NAMALWA (cell line): ENCODE results near the gene EXTL2.
"Not testable (repeated sequence)": the region's sequence is repeated elsewhere in the genome, so short reads cannot be mapped to it uniquely, and the experiment has no call there.

Experiments used
- DNase-seq: peaks from one replicate; pipeline ENCODE4 v3.0.0-alpha.2; 2015; ENCODE audit warnings: low spot score

EXTL2 gene

DNA sequence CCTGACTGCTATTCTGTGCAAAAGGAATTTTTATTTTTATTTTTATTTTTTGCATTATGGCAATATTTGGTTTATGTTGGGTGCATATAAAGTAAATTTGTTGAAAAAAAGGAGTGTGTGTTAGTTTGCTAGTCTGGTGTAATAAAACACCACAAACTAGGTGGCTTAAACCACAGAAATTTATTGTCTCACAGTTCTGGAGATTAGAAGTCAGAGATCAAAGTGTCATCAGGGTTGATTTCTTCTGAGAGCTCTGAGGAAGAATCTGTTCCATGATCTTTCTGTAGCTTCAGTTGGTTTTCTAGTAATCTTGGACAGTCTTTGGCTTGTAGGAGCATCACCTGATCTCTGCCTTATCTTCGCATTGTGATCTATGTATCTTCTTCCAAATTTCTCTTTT, 7.7 kb upstream of the EXTL2 start:
- no peak for DNase-seq

DNA sequence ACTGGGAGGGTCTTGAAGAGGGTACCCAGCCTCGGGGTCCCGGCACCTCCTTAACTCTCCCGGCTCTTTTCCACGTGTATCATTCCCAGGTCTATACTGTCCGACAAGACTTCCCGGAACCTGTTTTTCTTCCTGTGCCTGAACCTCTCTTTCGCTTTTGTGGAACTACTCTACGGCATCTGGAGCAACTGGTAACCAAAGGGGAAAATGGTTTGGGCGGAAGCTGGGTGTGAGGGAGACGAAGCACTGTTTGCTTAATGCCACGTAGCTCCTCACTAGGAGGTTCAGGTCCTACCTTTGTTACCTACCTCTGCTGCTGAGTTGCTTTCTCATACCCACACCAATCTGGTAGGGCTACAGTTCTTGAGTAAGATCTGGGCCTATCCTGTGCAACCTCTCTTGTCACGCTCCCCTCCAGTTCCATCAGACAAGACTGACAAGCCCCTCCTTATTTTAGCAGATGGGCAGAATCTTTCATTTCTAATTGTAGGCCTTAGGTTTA, 1.9 kb upstream of the EXTL2 start:
- peak; percentile 87 for DNase-seq

DNA sequence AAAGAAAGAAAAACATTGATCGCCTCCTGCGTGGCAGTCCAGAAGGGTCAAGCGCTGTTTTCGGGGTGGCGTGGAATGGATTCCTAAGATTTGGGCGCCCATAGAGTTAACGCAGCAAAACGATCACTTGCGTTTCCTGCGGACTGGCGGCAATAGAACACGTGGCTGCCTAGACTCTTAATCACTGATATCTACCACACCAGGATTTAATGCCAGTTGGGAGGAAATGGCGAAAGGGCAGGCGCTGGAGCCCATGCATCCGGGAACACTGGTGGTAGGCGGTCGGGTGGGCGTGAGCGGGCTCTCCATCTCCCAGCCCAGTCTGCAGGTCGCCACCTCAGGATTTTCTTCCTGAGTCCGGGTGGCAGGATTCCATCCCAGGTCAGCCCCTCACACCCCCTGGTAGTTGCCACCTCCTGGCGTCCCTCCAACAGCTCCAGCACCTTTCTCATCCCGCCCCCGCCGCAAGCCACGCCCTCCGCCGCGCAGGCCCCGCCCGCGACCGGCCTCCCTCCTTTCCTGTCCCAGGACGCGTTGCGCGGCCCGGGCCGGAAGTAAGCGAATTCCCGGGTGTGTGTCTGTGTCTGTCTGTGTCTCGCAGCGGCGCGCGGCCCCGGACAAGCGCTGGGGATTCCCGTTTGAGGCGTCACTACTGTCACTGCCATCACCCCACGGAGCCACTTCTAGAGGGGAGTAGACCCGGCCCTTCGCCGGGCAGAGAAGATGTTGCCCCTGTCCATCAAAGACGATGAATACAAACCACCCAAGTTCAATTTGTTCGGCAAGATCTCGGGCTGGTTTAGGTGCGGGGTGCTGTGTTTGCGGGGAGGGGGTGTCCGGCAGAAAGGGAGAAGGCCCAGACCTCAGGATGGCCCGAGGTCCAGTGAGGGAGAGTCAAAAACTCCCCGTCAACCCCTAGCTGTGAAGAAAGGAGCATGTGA, 1.2 kb upstream of the EXTL2 start, which contains the start of gene SLC30A7:
Gene SLC30A7 (plus strand): TSS at position 551 of the 941 bp plus-strand sequence. CDS start 173 bp downstream, at position 724.
- DNase-seq, result peak; percentile 90

DNA sequence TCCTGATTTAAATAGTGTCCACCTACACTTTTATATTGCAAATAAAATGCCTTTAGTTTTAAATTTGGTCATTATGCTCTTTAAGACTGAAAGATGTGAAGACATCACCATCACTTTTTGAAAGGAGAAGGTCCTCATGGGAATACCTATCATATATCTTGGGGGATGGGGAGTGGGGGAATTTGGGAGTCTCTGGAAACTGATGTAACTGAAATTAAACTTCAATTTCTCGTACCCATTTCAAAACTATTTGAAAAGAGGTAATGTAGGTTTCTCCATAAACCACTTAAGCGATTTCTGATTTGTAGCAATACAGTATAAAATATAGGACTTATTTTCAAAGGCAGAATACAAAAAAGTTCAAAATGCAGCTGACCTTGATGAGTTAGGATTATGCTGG, 924 bp downstream of the EXTL2 start:
- DNase-seq, result no peak

DNA sequence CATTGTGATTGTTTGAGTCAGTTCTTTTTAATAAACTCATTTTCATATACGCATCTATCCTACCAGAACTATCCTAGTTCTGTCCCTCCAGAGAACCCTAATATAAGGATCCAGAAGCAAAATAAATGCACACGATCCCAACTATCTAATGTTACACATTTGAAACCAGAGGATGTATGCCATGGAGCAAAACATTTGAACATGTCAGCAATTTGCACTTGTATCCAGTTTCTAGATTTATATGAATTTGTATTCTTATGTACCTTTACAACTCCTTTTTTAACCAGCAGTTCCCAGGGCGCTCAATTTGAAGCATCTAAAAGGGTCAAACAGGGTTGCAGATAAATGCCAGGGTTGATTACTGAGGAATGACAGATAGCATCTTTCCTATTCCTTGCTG, 2.1 kb downstream of the EXTL2 start:
- no peak for DNase-seq

DNA sequence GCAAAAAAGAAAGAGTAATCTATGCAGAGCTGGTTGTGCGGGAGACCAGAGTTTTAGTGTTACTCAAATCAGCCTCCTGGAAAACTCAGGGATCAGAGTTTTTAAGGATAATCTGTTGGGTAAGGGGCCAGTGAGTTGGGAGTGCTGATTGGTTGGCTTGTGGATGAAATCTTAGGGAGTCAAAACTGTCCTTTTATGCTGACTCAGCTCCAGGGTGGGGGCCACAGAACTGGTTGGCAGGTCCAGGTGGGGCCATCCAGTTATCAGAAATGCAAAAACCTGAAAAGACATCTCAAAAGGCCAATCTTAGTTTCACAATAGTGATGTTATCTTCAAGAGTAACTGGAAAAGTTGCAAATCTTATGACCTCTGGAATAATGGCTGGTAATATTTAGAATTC, 3.3 kb downstream of the EXTL2 start:
- no peak for DNase-seq

DNA sequence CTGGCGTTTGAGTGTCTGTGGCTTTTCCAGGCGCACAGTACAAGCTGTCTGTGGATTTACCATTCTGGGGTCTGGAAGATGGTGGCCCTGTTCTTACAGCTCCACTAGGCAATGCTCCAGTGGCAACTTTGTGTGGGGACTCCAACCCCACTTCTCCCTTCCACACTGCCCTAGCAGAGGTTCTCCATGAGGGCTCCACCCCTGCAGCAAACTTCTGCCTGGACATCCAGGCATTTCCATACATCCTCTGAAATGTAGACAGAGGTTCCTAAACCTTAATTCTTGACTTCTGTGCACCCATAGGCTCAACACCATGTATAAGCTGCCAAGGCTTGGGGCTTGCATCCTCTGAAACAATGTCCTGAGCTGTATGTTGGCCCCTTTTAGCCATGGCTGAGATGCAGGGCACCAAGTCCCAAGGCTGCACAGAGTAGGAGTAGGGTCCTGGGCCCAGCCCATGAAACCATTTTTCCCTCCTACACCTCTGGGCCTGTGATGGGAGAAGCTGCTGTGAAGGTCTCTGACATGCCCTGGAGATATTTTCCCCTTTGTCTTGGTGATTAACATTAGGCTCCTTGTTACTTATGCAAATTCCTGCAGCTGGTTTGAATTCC, 4.7 kb downstream of the EXTL2 start:
- DNase-seq, result not testable (repeated sequence)

DNA sequence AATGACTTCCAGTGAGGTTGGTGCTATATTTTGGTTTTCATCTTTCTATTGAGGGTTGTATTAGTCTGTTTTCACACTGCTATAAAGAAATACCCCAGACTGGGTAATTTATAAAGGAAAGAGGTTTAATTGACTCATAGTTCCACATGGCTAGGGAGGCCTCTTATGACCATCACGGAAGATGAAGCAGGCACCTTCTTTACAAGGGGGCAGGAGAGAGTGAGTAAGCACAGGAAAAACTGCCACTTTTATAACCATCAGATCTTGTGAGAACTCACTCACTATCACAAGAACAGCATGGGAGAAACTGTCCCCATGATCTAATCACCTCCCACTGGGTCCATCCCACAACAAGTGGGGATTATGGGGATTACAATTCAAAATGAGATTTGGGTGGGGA, 5.6 kb downstream of the EXTL2 start:
- DNase-seq, result not testable (repeated sequence)

DNA sequence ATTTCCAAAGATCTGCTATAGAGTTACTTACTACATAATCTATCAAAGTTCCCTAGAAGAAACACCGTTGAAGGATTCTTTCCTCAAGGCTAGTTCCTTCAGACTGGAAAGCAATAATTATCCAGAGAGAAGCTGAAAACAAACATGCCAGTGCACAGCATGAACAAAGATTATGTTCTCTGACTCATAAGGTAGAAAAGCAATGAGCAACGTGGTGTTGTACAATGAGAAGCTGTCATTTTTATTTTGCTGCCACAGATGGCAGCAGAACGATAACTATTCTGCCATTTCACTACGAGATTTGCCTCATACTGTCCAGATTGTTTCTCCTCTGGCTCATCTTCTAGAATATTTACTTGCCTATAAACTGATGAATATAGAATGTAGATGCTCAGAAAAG, 10.7 kb downstream of the EXTL2 start:
- no peak for DNase-seq

DNA sequence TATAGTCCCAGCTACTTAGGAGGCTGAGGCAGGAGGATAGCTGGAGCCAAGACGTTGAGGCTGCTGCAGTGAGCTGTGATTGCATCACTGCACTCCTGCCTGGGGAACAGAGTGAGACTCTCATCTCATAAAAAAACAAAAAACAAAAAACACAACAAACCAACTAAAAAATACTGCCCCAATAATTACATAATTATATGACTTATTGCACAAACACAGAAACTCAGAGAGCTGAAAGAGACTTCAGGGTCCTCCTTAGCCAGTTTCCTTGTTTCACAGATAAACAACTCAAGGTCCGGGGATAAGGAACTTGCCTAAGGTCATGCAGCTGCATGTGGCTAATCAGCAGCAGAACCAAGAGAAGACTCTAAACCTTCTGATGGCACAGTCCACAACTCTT, 11.9 kb downstream of the EXTL2 start:
- no peak for DNase-seq

DNA sequence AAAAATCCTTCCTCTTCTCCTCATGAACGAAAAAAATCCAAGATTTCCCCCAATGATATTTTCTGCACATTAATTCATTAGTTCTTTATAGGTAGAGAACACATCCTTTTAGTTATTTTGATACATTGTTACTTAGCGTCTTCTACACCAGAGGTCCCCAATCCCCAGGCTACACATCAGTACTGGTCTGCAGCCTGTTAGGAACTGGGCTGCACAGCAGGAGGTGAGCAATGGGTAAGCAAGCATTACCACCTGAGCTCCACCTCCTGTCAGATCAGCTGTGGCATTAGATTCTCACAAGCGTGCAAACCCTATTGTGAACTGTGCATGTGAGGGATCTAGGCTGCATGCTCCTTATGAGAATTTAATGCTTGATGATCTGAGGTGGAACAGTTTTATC, 13.0 kb downstream of the EXTL2 start:
- DNase-seq, result no peak

DNA sequence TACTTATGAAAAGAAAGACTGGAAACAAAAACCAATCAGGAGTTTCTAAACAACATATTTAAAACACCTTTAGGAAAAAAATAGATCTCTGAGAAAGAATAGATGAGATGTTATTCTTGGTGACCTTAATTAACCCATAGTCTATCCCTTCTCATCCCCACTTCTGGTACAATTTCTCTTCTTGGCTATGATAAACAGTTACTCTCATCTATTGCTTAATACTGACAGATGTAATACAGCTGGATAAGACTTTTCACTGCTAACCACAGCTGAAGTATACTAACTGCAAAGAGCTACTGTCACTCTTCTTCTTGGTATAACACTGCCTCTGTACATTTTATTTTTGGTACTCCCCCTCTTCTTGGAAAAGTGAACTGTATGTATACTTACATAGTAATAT, 15.2 kb downstream of the EXTL2 start:
- no peak for DNase-seq

DNA sequence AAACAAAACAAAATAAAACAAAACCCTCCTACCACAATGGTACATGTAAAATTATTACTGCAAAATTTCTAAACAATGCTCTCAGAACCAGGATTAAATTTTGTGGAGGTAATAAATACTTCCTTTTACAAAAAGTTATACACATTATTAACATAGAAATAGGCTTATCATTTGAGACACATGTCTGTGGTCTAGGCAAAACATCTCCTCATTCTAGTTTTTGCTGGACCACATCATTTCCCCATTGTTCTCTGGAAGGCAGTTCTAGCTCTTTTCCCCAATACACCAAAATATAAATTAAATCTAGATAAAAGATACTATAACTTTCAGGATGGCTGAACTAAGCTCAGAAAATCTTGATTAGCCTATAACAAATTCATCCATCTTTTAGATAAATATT, 18.4 kb downstream of the EXTL2 start:
- no peak for DNase-seq

DNA sequence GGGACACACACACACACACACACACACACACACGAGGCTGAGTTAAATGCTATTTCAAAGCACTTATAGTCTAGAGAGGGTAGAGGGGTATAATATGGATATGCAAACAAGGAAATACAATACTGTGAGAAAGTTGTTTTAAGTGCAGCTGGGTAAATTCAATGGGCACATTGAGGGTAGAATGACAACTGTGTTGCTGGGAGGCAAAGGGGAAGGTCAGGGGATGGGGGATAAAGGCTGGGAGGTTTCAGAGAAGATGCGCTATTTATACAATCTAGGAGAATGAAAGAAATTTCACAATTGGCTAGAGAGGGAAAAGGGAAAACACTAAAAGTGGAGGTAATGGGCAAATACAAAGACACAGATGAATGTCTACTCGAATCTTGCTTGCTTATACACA, 19.4 kb downstream of the EXTL2 start:
- DNase-seq, result no peak

DNA sequence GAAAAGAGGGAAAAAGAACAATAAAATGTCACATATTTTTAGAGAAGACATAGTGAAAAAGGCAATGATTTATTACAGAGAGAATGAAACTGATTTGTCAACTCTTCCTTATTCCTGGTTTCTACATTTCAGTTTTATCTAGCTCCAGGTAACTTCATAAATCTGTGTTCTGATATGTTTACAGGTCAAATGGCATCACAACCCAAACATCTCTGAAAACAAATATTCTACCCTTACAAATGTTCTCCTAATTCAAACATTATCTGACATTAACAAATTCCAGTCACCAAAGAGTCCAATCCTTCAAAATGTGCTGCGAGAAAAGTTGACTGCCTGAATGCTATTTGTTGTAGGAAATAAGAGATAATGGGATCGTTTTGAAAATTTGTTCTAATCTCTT, 20.2 kb downstream of the EXTL2 start:
- DNase-seq, result no peak

DNA sequence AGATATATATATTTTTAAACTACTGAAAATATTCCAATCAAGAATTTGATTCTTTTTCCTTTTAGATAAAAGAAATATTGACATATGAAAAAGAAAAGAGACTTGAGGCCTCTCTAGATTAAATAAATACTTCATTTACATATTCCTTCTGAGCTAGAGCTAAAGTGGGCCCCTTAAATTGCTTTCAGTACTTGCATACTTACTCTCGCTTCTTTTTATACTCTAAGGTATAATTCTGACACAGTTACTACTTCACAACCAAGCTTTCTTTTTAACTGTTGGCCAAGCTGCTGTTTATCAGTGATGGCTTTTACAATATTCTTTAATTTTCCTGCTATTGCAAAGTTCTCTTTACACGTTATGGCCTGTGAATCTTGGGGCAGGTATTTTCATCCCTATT, 24.6 kb downstream of the EXTL2 start:
- DNase-seq, result no peak

DNA sequence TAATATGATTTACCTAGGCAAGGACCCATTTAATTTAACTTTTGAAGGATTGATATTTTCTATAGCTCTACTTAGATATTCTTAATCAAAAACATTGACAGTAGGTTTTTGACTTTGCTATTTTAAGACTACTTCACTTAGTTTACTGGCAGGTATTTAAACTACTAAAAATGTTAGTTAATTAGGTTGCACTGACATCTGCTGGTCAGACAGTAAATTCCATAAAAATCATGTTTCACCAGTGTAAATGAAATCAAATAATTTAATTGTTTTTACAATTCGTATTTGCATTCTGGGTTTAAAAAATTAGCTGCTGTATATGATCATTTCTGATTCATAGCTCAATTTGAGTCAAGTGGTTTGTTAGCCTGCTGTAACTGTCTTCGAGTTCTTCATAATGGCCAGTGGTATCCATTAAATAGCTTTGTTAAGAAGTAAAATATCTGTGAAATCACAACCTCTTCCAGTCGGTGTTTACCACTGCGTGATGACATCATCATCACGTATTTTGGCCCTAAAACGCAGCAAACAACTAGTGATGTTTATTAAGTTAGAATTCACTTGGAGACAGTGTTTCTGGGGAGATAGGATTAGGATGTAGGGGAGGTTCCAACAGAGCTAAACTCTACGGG, 26.2 kb downstream of the EXTL2 start:
- DNase-seq, result peak; percentile 63

DNA sequence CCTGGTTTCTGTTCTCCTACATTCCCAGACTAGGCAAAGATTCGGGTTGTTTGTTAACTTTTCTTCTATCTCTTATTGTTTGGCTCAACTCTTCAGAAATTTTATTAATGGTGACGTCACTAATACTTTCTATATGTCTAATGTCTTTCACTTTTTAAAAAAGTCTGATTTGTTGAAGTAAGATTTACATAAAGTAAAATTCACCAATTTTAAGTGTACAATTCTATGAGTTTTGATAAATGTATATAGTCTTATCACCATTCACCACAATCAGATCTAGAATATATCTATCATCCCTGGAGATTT, 27.8 kb downstream of the EXTL2 start:
- no peak for DNase-seq

DNA sequence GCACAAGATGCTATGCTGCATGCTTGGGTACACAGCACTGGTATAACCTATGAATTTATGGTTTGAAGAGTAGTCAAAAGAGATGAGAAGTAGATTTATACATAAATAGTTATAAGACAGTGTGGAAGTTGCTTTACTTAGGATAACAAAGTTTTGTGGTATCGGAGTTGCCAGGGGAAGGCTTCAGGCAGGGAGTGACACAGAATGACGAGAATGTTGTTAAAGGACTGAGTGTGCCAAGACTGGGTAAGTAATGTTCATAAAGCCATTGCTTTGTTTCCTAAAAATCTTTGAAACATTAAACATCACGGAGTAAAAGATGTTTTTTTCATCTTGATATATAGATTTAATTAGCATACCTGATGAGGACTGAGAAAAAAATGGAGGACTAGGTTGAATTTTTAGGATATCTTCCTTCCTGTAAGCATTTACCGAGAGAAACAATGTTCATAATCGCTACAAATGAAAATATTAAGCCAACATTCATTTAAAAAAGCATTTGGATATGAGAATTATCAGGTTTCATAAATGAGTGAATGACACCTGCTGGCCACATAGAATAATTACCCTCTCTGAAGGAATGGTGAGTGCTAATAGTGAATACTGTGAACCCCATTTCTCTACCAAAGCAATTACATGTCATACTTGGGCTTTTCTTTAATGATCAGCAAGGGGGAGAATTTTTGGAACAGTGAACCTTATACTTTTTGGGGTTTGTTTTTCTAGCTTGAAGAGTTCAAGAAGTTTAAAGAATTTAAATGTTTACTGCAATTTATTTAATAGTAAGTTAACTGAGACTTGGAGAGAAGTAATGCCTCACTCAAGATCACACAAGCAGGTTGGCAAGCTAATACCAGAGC, 28.4 kb downstream of the EXTL2 start:
- peak; percentile 59 for DNase-seq

DNA sequence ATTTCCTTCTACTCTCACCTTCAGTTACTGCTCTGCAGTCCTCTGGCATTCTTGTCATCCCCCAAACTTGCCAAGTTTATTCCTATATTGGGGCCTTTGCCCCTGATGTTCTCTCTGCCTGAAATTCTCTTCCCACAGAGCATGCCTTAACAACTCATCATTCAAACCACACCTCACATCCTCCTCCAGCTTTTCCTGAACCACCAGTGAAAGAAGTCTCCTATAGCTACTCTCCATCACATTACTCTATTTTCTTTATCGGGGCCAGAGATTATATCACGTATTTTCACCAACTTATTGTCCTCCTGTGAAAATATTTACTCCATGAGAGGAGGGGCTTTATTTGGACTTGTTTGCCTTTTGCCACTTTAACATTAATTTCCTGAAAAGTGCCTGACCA, 32.1 kb downstream of the EXTL2 start:
- DNase-seq, result no peak

DNA sequence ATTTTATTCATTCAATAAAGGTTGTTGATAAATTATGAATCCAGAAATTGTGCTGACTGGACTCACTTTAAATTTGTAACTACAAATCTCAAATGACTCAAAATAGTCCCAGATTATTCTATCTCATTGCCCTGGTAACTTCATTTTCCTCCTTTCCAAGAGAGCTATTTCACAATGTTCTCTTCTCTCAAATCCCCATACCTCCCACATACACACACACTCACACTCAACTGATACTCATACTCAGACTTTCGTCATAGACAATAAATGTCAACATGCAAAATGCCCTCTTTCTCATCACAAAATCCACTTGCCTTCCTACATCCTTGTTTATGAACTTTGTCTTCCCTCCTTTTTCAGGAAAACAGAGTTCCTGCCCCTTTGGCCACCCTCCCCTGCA, 33.3 kb downstream of the EXTL2 start:
- no peak for DNase-seq

DNA sequence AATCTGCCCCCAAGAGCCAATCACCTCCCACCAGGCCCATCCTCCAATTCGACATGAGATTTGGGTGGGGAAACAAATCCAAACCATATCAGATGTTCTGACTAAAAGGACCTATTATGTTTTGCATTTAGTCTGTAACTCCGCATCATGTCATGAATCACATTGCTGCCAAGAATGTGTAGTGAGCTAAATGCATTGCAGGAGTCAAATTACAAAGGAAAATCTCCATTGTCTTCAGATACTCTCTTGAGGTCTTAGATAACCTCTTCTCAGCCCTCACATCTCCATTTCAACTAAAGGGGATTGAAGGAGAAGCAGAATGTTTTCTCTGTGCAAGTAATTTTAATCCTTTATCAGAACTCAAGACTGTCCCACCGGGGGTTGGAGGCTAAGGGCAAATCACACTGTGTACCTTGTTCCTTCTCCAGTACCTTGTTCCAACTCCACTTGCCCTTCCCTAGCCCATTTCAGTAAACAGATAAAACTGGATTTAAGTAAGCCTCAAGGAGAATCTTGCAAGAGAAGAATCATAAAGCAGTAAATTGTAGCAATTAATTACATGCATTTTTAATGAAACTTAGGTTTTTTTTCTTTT, 34.1 kb downstream of the EXTL2 start:
- DNase-seq, result no peak
